Stomach (tissue), 19 donors: Measurements from ENCODE around the gene IRS4. TPM values are rescaled to one million over a fixed set of nuclear protein-coding genes. Genes with fewer than 3 reads are reported as not detected.

Experiments
- DNase-seq, 2 donors: peaks; one replicate each; pipeline versions ENCODE4 v3.0.0 to v3.0.0-alpha.2; 2013 to 2019
- H3K27ac ChIP-seq, 5 donors: fragments of 200-600 bp in 4 of 5; sonication (generic) in 4 of 5; one replicate each; pipeline ENCODE4 v1.5.1; 2013 to 2019; ENCODE audit warnings: mild to moderate bottlenecking in 1 of 5, moderate library complexity in 1 of 5
- H3K27me3 ChIP-seq, 3 donors: fragments of 200-600 bp; sonication (generic); one replicate each; pipeline ENCODE4 v1.5.1; 2017 to 2019; ENCODE audit warnings: mixed run types in 1 of 3
- H3K36me3 ChIP-seq, 4 donors: fragments of 200-600 bp; sonication (generic); 1 replicate in 3 of 4; 2 replicates in 1 of 4; pipeline ENCODE4 v1.5.1; 2016 to 2019
- H3K4me1 ChIP-seq, 4 donors: fragments of 200-600 bp; sonication (generic); one replicate each; pipeline ENCODE4 v1.5.1; 2016 to 2019
- H3K4me3 ChIP-seq, 4 donors: fragments of 200-600 bp; sonication (generic) in 3 of 4; one replicate each; pipeline ENCODE4 v1.5.1; 2016 to 2019; ENCODE audit warnings: mild to moderate bottlenecking in 1 of 4
- H3K9me3 ChIP-seq, 4 donors: fragments of 200-600 bp; sonication (generic); one replicate each; pipeline ENCODE4 v1.5.1; 2016 to 2019
- EP300 ChIP-seq: sonication (generic); formaldehyde crosslinking; IDR thresholded peaks from one replicate; pipeline ENCODE4 v1.6.1; 2017; ENCODE audit warnings: antibody characterized with exemption
- POLR2A ChIP-seq, 4 donors: fragments of 450-650 bp; IDR thresholded peaks; one replicate each; pipeline ENCODE4 v1.6.1; 2016; ENCODE audit warnings: antibody characterized with exemption in 4 of 4, control low read depth in 2 of 4, mild to moderate bottlenecking in 1 of 4, moderate library complexity in 1 of 4
- POLR2AphosphoS5 ChIP-seq, 3 donors: sonication (generic); formaldehyde crosslinking; IDR thresholded peaks; one replicate each; pipeline ENCODE4 v1.6.1; 2016; ENCODE audit warnings: antibody characterized with exemption in 3 of 3
- WGBS, 5 donors: extraction: QIAGEN DNeasy Blood & Tissue Kit in 3 of 5; methylation state at CpG; one replicate each; pipeline versions ENCODE4 v1.1.5 to v1.1.7; 2013 to 2018; 5-methylcytosine and 5-hydroxymethylcytosine counted together
- intact Hi-C: fragments of 100-400 bp; cut with DNase I; formaldehyde crosslinking; loops from one replicate; pipeline ENCODE4 v1.15.1; 2023; ENCODE audit warnings: low total_unique reads
- long read RNA-seq, 10 donors: transcript quantifications; one replicate each; lab custom pipeline, GENCODE V29; 2026
- polyA plus RNA-seq, 3 donors: library from polyadenylated mRNA; stranded (reverse); fragments of 200-250 nt; gene quantifications; one replicate each; pipeline ENCODE4 v1.2.3, GENCODE V29; 2013
- total RNA-seq, 5 donors: library from RNA; depleted of rRNA; stranded (reverse); fragments of >200 nt; gene quantifications; one replicate each; pipeline versions ENCODE4 v1.1.0 to v1.2.3, GENCODE V29; 2014 to 2016
- TF ChIP-seq, protein P1 (sequence below), 7 experiments: fragments of 450-650 bp in 4 of 7; fragments of 200-600 bp in 3 of 7; sonication (generic) in 3 of 7; IDR thresholded peaks; one replicate each; pipeline ENCODE4 v1.5.1; 2016 to 2019; ENCODE audit warnings: antibody characterized with exemption in 7 of 7, control low read depth in 2 of 7, mild to moderate bottlenecking in 1 of 7
- donor health status: healthy with polysubstance abuse.
- donor health status: Bipolar disorder and iron deficiency.
- donor health status: healthy.

IRS4 gene
- total RNA-seq (under 1 TPM in 2 of 5 donors, not detected in 3; 0.55 to 0.72 TPM), polyA plus RNA-seq (not detected)
- long read RNA-seq, donor 1, partial matches to known transcripts = 0 of 1 reads
- long read RNA-seq, donor 1, other reads (novel, unspliced or antisense) = 0 of 1 reads
- long read RNA-seq, donor 2, partial matches to known transcripts = 0 of 3 reads
- long read RNA-seq, donor 2, other reads (novel, unspliced or antisense) = 0 of 3 reads
- long read RNA-seq, donor 3 = 0 reads
- long read RNA-seq, donor 4 = 0 reads
- long read RNA-seq, donor 5 = 0 reads
- long read RNA-seq, donor 6 = 0 reads
- long read RNA-seq, donor 7 = 0 reads
- long read RNA-seq, donor 8 = 0 reads
- long read RNA-seq, donor 9, partial matches to known transcripts = 0 of 3 reads
- long read RNA-seq, donor 9, other reads (novel, unspliced or antisense) = 0 of 3 reads
- long read RNA-seq, donor 10 = 0 reads

DNA sequence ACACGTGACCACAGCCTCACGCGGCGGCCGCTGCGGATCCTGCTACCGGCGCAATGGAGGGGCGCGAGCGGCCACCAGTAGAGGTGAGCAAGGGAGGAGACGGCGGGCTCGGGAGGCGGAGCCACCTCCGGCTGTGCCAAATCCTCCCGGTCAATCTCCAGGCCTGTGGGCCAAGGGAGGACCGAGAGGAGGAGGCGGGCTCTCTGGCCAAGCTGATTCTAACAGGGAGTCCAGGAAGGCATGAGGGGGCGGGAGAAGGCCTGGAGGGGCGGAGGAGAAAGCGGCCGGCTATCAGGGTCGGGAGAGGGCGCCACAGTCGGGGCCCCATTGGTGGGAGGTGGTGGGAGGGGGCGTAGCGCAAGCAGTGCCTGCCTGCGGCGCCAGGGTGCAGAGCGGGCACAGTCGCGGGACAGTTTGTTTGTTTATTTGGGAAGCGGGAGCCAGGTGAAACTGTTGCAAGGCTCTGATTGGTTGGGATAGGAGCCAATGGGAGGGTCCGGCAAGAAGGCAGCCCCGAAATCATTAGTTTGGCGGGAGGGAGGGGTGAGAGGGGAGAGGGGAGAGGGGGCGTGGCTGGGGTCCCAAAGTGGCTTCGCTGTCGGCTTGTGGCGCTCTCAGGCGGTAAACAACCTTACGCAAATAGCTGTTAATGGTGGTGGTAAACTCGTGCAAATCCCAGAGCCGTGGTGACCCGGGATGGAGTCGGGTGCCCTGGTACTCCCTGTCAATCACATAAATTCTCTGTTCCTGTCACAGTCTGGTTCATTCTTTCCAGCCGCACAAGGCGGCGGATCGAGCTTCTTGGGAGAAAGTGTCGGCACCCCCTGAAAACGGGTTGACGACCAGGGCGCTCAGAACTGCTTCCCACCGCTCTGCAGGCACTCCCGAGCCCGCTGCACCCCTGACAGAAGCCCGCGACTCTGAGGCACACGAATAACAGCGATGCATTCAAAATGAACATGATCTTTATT lies at the start of gene IRS4:
IRS4 (minus strand) TSS at position 55 of the 971 bp plus-strand sequence.
- peak within 1 kb of the TSS; percentile 38 to 55 (median 48) for H3K4me3 ChIP-seq
- H3K27me3 ChIP-seq = peaks cover 5 to 61% (median 55%) of the 10 kb centered on the region in 3 donors
- intact Hi-C loops = no loop called here
- DNase-seq = peak in 1 of 2 donors; percentile 72
- TF ChIP-seq POLR2A (IDR thresholded peaks at IDR 0.05) = no peak
- no peak for TF ChIP-seq EP300
- TF ChIP-seq, protein P1, sequence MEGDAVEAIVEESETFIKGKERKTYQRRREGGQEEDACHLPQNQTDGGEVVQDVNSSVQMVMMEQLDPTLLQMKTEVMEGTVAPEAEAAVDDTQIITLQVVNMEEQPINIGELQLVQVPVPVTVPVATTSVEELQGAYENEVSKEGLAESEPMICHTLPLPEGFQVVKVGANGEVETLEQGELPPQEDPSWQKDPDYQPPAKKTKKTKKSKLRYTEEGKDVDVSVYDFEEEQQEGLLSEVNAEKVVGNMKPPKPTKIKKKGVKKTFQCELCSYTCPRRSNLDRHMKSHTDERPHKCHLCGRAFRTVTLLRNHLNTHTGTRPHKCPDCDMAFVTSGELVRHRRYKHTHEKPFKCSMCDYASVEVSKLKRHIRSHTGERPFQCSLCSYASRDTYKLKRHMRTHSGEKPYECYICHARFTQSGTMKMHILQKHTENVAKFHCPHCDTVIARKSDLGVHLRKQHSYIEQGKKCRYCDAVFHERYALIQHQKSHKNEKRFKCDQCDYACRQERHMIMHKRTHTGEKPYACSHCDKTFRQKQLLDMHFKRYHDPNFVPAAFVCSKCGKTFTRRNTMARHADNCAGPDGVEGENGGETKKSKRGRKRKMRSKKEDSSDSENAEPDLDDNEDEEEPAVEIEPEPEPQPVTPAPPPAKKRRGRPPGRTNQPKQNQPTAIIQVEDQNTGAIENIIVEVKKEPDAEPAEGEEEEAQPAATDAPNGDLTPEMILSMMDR (IDR thresholded peaks at IDR 0.05) = no peak
- no peak for TF ChIP-seq POLR2AphosphoS5 (IDR thresholded peaks at IDR 0.05)
- peaks cover 0 to 37% (median 19%) of the 10 kb centered on the region in 4 donors for H3K4me1 ChIP-seq
- WGBS, 5 donors = 2 to 37% (median 8%) methylated on average over 32 to 62 of the region's 62 CpGs
- peaks cover 0 to 12% (median 0%) of the 10 kb centered on the region in 4 donors for H3K9me3 ChIP-seq
- no peaks in the 10 kb centered on the region for H3K36me3 ChIP-seq
- peak within 1 kb of the TSS in 1 of 5 donors; percentile 13 for H3K27ac ChIP-seq

DNA sequence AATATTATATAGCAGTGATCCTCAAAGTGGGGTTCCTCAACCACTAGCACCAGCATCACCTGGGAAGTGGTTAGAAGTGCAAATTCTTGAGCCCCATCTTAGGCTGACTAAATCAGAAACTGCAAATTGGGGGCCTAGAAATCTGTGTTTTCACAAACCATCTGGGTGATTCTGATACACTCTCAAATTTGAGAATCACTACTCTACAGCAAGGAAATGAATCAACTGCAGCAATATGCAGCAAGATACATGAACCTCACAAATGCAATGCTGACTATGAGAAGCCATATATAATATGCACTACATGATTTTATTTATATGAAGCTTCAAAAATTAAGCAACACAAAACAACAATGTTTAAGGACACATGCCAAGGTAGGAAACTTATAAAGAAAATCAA lies 36.2 kb upstream of the IRS4 start:
- Histone ChIP-seq H3K4me3 (no peak overlapping the region), H3K36me3 (no peaks in the 10 kb centered on the region), H3K27me3 (no peaks in the 10 kb centered on the region), H3K27ac (no peak overlapping the region), H3K4me1 (no peaks in the 10 kb centered on the region), H3K9me3 (peaks cover 0 to 4% (median 0%) of the 10 kb centered on the region in 4 donors)
- DNase-seq = no peak
- intact Hi-C loops = no loop called here
- TF ChIP-seq EP300 (no peak), POLR2A (IDR thresholded peaks at IDR 0.05) (no peak), POLR2AphosphoS5 (IDR thresholded peaks at IDR 0.05) (no peak)
- TF ChIP-seq, protein P1 (IDR thresholded peaks at IDR 0.05) = no peak

DNA sequence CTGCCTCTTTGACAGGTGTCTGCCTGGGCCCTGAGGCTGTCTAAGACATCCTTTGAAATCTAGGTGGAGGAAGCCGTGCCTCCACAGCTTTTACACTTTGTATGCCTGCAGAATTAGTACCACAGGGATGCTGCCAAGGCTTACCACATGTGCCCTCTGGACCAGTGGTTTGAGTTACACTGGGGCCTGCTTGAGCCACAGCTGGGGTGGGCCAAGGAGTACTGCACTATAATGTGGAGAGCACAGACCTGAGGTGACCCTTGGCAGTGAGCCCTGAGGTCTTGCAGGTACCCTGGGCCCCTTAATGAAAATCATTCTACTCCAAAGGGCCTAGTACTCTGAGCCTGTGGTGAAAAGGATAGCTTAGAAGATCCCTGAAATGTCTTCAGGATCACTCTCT lies 27.2 kb upstream of the IRS4 start:
- H3K36me3 ChIP-seq = no peaks in the 10 kb centered on the region
- intact Hi-C loops = no loop called here
- H3K4me3 ChIP-seq = no peak overlapping the region
- no peak for TF ChIP-seq EP300
- TF ChIP-seq, protein P1 (IDR thresholded peaks at IDR 0.05) = no peak
- no peak for TF ChIP-seq POLR2AphosphoS5 (IDR thresholded peaks at IDR 0.05)
- no peak for TF ChIP-seq POLR2A (IDR thresholded peaks at IDR 0.05)
- WGBS, 5 donors = 58 to 100% (median 96%) methylated on average over 1 of the region's 1 CpG; no CpG with 5 or more reads in 2 of the 5 donors
- H3K27me3 ChIP-seq = no peaks in the 10 kb centered on the region
- no peak overlapping the region for H3K27ac ChIP-seq
- DNase-seq = no peak
- no peaks in the 10 kb centered on the region for H3K4me1 ChIP-seq
- no peaks in the 10 kb centered on the region for H3K9me3 ChIP-seq

DNA sequence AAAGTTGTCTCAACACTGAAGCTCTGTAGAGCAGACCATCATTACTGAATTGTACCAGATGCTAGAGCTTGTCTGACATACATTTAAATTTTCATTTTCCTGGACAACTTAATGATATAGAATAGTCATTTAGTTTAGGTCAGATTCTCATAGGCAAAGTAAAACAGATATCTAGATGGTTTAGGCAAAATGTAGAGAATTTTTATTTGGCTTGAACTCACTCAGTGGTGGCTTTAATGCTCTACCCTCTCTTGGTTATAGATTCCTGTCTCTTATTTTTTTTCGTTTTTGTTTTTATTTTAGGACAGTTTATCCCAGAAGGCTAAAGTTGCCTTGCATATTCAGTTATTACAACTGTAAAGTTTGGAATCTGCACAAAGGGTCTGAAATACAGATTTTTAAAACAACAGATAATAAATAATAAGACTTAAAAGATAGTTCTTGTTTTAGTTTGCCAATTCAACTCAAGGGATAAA lies 4.0 kb upstream of the IRS4 start:
- no peak for DNase-seq
- Histone ChIP-seq H3K9me3 (peaks cover 0 to 12% (median 0%) of the 10 kb centered on the region in 4 donors), H3K4me1 (peaks cover 0 to 22% (median 13%) of the 10 kb centered on the region in 4 donors), H3K27me3 (peaks cover 0 to 35% (median 31%) of the 10 kb centered on the region in 3 donors), H3K27ac (no peak overlapping the region), H3K36me3 (no peaks in the 10 kb centered on the region), H3K4me3 (no peak overlapping the region)
- TF ChIP-seq EP300 = no peak
- TF ChIP-seq POLR2AphosphoS5 (IDR thresholded peaks at IDR 0.05) = no peak
- no peak for TF ChIP-seq POLR2A (IDR thresholded peaks at IDR 0.05)
- TF ChIP-seq, protein P1 (IDR thresholded peaks at IDR 0.05) = no peak
- intact Hi-C loops = no loop called here
- WGBS, 5 donors = 36 to 87% (median 79%) methylated on average over 1 of the region's 1 CpG
